C4-2B (cell line): ENCODE measurements around the gene PDZD2.

Experiments used
- ZFX ChIP-seq: fragments of 450-650 bp; IDR thresholded peaks from 2 replicates; pipeline ENCODE4 v1.6.1; 2017
- TF ChIP-seq, protein P1 (sequence below): fragments of 450-650 bp; conservative IDR thresholded peaks from 2 replicates; pipeline ENCODE4 v1.5.1; 2017; ENCODE audit warnings: mild to moderate bottlenecking

DNA sequence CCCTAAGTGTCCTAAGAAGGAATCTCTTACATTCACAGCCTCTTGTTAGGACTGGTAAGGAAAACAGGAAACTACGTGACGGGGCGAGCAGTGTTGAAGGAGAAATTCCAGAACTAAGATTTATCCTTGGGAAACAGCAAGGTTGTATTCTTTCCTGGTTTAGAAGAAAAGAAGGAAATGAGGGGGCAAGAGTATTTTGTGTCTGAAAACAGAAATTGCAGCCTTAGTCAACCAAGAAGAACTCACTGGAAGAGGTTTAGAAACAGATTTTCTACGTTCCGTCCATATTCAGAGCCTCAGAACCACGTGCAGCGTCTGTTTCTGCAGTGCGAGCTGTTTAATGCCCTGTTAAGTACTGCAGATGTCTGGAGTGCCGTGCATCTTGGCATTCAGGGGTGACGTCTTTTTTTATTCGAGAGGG lies 460.0 kb downstream of the PDZD2 start:
- TF ChIP-seq, protein P1, sequence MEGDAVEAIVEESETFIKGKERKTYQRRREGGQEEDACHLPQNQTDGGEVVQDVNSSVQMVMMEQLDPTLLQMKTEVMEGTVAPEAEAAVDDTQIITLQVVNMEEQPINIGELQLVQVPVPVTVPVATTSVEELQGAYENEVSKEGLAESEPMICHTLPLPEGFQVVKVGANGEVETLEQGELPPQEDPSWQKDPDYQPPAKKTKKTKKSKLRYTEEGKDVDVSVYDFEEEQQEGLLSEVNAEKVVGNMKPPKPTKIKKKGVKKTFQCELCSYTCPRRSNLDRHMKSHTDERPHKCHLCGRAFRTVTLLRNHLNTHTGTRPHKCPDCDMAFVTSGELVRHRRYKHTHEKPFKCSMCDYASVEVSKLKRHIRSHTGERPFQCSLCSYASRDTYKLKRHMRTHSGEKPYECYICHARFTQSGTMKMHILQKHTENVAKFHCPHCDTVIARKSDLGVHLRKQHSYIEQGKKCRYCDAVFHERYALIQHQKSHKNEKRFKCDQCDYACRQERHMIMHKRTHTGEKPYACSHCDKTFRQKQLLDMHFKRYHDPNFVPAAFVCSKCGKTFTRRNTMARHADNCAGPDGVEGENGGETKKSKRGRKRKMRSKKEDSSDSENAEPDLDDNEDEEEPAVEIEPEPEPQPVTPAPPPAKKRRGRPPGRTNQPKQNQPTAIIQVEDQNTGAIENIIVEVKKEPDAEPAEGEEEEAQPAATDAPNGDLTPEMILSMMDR: no peak
- TF ChIP-seq ZFX: no peak
